HS-27A (cell line): ENCODE results near the gene ARMC9.
"Not testable (repeated sequence)": the region's sequence is repeated elsewhere in the genome, so short reads cannot be mapped to it uniquely, and the experiment has no call there.

Experiments used
- DNase-seq: peaks from one replicate; pipeline ENCODE4 v3.0.0-alpha.2; 2012; ENCODE audit warnings: low read depth, missing footprints

The ARMC9 gene

DNA sequence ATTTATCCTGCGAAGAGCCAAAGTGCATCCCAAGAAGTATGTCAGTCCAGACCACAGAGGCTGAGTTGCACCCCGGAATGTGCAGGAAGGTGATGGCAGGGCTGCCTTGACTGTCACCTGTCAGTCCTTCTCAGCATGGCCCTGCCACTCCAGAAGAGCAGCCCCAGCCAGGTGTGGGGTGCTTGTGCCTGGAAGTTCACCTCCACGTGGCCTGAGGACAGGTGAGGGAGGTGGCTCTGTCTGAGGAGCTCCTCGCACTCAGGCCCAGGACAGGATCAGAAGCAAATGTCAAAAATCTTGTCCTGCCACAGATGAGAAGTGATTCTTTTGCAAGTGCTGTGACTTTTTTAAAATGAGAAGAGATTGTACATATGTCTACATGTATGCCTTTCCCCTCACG, 165.6 kb downstream of the ARMC9 start:
- DNase-seq, result no peak

DNA sequence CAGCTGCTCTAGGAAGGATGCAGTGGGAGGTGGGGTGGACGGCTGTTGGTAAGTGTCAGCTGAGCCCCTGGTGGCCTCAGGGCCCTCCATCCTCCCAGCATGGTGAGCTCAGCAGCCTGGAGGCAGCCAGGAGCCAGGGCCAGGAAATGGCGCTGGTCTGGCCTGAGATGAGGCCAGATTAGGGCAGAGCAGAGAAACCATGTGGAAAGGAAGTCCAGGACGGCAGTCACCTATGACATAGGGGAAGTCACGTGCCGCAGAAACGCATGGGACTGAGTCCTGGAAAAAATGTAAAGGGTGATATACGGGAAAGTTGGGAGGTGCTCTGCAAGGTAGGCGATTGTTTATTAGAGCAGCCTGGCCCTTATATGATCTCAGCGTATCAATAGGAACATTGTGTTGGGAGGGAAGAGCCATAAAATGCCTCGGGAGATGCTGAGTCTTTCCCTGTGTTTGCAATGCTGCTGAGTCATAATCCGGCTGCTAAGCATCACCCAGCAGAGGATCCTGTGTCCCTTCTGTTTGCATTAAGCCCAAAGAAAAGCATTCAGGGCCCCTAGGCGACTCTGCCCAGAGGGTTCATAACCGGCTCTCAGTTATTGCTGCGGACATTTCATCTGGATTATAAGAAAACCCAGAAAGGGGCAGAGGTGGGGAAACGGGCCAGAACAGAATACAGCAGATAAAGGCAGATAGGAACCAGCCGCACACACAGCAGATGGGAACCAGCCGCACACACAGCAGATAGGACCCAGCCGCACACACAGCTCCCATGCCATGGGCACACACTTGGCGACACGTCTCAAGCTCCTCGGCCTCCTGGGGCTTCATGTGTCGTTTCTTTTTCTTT, 166.8 kb downstream of the ARMC9 start:
- no peak for DNase-seq

DNA sequence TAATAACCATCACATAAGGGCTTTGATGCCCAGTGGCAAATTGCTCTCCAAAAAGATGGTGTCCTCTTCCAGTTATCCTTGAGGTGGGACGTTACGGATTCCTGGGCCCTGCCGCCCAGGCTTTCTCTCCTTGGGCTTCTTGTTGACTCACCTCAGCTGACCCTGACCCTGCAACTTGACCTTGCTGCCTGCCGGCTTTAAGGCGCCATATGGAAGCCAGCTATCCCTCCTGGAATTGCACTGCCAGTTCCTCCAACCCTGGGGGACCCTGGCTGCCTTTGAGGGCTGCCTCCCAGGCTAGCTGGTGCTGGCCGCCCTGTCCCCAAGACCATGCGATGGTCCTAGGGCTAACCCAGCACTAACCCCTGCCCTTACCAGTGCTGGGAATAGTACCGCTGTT, 168.7 kb downstream of the ARMC9 start:
- no peak for DNase-seq

DNA sequence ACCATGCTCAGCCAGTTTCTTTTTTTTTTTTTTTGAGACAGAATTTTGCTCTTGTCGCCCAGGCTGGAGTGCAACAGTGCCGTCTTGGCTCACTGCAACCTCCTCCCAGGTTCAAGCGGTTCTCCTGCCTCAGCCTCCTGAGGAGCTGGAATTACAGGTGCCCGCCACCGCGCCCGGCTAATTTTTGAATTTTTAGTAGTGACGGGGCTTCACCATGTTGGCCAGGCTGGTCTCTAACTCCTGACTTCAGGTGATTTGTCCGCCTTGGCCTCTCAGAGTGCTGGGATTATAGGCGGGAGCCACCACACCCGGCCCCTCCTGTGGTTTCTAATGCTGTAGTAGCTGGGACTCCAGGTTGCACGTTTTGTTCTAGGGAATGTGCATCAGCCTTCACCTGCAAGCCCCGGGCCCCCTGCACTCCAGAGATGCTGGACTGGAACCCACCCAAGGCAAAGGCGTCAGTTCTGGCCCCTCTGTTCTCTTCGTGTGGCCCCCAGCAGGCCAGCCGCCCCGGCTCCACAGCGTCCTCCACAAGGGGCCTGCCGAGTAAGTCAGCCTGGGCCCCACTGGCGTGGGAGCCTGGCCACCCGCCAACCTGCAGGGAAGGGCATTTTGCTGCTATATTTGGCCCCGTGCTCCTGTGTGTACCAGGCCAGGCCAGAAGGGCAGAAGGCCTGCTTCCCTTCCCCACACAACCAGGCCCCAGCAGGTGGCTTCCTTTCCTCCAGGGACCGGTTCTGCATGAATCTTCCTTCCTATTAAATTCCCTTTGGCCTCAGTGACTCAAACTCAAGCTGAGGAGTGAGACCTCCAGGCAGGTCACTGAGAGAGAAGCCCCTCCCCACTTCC, 171.4 kb downstream of the ARMC9 start:
- no peak for DNase-seq

DNA sequence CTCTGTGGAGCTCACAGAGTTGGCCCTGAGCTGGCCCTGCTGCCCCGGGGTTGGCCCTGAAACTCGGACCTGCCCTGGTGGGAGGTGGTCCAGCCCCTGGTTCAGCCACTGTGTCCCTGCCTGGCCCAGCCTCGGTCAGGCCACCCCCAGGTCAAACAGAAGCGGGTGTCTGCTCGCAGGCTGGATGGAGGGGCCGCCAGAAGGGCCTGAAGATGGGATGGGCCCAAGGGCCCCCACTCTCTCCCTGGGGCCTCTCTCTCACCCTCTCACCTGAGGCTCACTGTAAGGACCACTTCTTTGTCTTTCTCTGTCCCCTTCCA, 172.0 kb downstream of the ARMC9 start:
- DNase-seq, result no peak

DNA sequence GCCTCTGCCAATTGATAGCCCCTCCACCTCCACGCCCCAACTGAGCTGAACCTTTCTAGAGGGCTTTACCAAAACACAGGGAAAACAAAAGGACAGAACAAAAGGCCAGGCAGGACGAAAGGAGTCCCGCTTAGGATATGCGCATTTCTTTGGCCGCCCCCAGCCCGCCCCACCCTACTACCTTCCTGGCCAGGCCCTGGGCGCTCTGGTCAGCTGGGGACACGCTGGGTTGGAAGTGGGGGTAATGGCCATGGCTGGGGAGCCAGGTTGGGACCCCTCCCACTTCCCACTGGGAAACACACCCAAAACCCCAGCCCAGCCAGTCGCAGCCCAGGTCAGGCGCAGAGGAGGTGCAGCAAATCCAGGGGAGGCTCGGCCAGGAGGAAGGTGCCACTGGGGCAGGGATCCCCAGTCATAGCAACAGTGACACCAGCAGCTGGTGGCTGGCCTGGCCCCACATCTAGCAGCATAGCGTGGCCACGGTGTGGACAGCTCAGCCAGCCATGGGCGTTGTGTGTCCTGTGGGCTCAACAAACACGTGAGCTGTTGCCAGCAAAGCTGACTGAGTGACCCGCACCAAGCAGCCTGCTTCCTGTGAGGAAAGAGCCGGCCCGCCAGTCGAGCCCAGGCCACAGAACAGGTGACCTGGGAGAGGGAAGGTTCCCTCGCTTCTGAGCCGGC, 172.5 kb downstream of the ARMC9 start:
- DNase-seq, result no peak

DNA sequence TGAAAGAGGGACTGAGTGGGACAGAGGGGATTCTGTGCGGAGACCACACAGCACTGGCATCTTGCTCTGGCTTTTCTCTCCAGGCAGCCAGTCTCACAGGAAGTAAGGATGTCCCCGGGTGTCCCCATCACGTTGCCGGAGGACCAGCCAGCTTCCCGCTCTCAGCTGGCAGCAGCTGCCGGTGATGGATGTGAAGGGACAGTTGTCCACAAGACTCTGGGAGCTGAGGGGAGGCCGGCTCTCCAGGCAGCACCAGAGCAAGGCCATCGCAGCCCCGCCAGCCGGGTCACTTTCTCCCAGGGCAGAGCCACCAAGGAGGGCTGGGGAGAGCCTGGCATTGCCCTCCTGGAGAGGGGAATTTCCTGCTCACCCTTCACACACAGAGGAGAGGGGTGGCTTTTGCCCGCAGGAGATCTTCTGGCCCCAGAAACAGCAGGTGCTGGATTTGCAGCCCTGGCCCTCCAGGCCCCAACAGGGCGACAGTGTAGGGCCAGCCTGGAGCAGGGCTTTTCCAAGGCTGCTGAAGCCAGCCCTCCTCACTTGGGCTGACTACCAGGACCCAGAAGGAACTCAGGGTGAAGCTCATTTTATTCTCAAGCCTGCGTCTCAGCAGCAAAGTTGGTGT, 173.1 kb downstream of the ARMC9 start:
- no peak for DNase-seq

DNA sequence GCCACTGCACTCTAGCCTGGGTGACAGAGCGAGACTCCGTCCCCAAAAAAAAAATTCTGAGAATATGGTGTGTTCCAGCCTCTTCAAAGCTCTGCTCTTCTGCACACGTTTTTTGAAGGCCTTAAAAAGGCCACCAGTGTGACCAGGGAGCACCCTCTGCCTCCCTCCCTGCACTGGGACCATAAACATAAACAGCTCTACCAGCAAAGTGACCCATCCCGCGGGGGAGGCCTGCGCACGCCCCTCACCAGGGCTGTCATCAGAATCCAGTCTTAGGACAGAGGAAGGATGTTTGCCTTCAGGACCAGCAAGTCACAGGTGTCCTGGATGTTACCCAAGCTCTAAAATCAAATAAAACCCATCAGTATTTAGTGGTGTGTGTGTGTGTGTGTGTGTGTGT, 173.9 kb downstream of the ARMC9 start:
- DNase-seq, result no peak

DNA sequence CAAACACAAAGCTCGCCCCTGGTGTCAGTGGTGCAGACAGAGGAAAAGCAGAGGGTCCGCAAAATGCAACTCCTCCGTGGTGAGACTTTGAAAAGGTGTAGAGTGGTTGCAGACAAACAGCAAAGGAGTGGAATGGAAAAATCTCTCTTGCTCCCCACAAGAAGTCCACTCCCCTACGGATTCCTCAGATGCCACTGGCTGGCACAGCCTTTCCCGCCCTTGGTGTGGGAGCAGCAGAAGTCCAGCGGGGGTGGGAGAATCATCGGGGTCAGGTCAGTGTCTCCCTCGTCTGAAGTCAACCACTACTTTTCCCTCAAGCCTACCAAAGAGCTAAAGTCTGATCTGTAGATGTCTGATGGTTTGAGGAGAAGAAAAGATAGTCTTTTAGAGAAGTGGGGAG, 174.8 kb downstream of the ARMC9 start:
- no peak for DNase-seq

DNA sequence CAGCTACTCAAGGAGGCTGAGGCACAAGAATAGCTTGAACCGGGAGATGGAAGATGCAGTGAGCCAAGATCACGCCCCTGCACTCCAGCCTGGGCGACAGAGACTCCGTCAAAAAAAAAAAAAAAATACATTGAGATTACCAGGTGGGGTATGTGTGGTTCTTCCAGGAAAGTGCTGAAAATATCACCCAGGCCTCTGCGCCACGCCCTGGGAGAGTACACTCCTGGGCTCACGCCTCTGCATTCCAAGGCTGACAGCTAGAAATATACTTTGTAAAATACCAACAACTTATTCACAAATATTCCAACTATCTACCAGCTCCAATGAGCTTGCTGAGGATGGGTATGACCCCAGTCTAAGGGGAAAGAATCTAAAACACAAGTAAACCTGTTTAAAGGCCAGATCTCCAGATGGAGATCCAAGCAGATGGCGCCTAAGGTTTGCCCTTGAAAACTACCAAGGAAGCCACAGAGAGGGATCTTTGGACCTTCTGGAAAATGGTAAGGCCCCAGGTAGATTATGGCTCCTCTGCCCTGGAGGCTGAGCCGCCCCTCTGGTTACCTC, 175.4 kb downstream of the ARMC9 start:
- no peak for DNase-seq

DNA sequence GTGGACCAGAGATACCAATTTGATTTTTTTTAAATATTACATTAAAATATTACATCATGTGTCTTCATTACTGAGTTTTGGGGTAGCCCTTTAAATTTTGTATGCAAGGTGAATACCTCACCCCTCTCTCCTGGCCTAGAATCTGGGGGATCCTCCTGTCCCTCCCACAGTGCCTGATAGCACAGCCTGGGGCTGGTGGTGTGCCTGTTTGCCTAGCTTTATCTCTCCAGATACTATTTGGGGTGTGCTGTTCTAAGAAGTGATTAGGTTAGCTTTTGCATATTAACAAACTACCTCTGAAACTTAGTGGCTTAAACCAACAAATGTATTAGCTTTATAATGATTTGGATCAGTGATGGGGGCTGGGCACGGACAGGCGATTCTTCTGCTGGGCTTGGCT, 176.3 kb downstream of the ARMC9 start:
- no peak for DNase-seq

DNA sequence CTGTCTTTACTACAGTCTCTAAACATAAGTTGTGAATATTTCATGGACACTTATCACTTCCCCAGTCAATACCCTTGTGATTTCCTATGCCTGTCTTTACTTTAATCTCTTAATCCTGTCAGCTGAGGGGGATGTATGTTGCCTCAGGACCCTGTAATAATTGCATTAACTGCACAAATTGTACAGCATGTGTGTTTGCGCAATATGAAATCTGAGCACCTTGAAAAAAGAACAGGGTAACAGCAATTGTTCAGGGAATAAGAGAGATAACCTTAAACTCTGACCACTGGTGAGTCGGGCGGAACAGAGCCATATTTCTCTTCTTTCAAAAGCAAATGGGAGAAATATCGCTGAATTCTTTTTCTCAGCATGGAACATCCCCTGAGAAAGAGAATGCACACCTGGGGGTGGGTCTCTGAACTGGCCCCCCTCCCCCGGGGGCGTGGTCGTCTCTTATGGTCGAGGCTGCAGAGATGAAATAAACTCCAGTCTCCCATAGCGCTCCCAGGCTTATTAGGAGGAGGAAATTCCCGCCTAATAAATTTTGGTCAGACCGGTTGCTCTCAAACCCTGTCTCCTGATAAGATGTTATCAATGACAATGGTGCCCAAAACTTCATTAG, 177.7 kb downstream of the ARMC9 start:
- not testable (repeated sequence) for DNase-seq

DNA sequence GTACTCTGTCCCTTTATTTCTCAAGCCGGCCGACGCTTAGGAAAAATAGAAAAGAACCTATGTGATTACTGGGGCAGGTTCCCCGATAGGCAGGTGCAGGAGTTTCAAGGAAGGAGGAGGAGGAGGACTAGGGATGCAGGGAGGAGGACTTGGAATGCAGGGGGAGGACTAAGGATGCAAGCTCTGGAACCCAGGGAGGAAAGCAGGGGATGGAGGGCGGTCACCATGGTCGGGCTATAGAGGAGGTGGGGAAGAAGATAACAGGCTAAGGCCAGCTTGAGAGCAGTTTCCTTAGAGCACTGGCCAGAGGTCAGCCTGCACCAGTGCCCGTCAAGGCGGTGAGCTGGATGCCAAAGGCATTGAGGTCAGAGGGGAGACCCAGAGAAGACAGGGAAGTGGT, 178.4 kb downstream of the ARMC9 start:
- no peak for DNase-seq

DNA sequence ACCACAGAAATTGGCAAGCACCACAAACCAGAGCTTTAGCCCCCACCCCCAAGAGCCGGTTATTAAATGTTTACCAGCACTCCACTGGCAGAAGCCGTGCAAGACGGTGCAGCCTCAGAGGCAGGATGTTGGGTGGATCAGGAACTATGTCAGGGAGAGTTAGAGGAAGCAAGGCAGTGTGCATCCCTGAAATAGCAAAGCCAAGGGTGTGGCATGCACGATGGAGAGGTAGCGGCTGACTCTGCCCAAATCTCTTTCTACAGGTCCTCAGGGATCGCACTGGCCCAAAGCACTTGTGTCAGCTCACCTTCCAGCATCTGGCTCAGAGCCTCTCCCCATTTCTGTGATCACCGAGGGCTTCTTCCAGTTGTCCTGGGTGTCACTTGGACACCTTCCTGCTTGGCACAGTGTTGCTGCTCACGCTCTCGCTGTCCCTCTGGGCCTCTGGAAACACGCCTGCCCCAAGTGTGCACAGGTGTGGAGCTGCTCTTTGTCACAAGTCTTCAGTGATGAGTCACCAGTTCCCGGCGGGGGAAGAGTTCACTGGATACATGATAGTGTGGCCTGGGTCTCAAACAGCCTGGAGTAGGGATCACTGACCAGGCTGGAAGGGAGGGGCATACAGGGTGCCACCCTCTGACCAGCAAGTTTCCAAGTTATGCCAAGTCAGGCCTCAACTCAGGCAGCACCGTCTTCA, 179.7 kb downstream of the ARMC9 start:
- DNase-seq, result no peak

DNA sequence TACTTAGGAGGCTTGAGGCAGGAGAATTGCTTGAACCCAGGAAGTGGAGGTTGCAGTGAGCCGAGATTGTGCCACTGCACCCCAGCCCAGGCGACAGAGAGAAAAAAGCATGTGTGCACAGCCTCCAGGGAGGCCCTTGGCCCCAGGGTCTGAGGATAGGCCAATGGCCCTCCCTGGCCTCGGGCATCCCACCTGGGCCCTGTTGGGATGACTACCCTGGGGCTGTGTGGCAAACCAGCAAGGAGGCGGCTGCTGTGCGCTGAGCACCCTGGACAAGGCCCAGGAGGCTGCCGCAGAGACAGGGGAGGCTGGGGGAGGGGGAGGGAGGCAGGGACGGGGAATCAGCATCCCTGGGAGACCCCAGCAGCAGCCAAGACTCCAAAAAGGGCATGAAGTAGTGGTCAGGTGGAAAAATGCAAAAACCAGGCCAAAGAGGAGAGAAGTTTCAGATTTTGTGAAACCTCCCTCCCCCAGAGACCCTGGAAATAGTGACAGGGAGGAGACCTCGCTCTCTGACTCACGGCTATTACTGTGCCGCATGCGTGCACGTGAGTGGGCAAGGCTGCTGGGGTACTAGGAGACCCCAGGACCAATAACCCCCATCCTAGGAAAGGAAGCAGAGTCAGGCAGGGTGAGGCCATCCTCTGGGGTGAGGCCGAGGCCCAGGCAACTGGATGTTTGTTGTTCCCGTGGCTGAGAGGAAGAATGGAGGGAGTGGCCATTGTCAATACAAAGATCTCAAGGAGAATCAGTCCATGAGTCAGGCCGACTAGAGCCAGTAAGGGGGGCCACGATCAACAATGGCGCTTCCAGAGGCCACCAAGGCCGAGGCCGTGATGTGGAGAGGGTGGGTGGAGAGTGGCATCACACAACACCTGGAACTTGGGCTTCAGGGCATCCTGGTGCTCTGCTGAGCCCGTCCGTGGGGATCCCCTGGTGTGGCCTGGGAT, 181.1 kb downstream of the ARMC9 start:
- no peak for DNase-seq

DNA sequence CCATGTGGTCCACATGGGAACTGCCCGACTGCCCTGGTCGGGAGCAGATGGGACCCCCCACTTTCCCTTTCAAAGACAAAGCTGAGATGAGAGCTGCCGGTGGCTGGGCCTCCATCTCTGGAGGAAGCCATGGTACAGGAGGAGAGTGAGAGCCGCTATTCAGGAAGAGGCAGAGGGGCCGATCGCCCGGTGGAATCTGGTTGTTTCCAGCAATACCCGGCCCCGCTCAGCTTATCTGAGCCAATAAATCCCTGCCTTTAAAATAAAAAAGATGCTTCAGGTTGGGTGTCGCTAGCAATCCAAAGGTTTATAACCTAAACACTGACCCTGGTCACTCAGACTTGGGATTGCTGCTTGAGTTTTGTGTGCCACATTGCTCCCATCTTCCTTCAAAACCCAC, 181.9 kb downstream of the ARMC9 start:
- no peak for DNase-seq

DNA sequence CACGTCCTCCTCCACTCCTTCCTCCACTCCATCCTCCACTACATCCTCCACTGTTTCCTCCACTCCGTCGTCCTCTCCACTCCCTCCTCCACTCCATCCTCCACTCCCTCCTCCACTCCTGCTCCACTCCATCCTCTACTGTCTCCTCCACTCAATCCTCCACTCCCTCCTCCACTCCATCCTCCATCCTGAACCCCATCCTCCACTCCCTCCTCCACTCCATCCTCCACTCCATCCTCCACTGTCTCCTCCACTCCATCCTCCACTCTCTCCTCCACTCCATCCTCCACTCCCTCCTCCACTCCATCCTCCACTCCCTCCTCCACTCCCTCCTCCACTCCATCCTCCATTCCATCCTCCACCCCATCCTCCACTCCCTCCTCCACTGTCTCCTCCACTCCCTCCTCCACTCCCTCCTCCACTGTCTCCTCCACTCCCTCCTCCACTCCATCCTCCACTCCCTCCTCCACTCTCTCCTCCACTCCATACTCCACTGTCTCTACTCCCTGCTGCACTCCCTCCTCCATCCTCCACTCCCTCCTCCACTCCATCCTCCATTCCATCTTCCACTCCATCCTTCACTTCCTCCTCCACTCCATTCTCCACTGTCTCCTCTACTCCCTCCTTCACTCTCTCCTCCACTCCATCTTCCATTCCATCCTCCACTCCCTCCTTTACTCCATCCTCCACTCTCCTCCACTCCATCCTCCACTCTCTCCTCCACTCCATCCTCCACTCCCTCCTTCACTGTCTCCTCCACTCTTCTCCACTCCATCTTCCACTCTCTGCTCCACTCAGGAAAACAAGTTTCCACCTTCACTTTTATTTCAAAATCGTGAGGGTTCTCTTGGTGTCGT, 182.8 kb downstream of the ARMC9 start:
- DNase-seq, result no peak

DNA sequence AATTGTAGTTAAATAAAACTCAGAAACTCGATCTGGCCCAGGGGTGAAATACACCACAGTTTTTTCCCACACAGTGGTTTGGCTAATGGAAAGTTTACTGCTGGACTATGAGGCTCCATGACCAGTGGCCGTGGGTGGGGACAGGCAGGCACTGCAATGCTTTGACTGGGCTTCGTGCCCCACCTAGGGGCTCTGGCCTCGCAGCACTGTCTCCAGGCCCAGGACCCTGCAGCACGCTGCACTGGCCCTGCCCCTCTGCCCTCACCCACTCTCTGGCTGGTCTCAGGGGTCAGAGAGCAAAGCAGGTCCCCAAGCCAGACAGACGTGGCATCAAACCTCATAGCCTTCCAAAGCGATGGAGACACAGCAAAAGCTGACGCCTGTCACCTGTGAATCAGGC, 183.7 kb downstream of the ARMC9 start:
- DNase-seq, result no peak
